ENCODE measurements around the gene HDLBP.

DNA sequence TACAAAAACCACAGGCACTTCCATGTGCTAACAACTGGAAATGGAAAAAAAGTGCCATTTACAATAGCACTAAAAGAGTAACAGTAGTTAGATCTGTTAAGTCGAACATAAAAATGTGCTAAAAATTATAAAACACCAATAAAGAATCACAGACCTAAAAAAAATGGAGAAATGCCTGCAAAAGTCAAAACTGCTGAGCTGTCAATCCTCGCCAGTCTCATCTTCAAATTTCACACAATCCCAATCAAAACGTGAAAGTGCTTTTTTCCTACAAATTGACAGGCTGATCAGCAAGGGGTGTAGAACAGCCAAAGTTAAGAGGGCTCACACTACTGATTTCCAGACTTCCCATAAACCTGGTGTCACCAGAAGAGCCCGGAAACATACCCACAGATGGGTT is 73.8 kb downstream of the HDLBP start:
- no peak for TF ChIP-seq POLR2A (IDR thresholded peaks at IDR 0.05)
- TF ChIP-seq, protein P1, sequence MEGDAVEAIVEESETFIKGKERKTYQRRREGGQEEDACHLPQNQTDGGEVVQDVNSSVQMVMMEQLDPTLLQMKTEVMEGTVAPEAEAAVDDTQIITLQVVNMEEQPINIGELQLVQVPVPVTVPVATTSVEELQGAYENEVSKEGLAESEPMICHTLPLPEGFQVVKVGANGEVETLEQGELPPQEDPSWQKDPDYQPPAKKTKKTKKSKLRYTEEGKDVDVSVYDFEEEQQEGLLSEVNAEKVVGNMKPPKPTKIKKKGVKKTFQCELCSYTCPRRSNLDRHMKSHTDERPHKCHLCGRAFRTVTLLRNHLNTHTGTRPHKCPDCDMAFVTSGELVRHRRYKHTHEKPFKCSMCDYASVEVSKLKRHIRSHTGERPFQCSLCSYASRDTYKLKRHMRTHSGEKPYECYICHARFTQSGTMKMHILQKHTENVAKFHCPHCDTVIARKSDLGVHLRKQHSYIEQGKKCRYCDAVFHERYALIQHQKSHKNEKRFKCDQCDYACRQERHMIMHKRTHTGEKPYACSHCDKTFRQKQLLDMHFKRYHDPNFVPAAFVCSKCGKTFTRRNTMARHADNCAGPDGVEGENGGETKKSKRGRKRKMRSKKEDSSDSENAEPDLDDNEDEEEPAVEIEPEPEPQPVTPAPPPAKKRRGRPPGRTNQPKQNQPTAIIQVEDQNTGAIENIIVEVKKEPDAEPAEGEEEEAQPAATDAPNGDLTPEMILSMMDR (IDR thresholded peaks at IDR 0.05) = no peak
